GM19240 (cell line): ENCODE measurements around the gene R3HDM2.
"Not testable (repeated sequence)": the region's sequence is repeated elsewhere in the genome, so short reads cannot be mapped to it uniquely, and the experiment has no call there.

ENCODE experiments used
- DNase-seq: peaks from one replicate; pipeline ENCODE4 v3.0.0; 2011; ENCODE audit warnings: low spot score; ENCODE audit not compliant: insufficient read length

Gene R3HDM2

GRCh38 chr12:57330992-57331391, 99.9 kb downstream of the R3HDM2 start:
- DNase-seq, result no peak

DNA sequence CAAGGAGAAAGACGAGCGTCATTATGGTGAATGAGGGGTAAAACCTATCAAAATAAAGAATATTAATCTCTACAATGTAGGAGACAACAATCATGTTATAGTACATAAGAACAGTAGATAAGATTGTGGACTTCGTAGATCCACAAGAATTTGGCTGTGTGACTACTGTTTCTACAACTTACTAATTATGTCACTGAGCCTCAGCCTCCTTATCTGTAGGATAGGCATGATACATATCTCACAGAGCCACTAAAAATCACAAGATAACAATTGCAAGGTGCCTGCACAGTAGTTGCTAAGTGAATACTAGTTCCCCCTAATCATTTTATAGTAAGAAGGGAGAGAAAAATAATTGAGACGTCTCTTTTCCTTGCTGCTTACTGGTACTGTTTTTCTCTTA, 101.6 kb downstream of the R3HDM2 start:
- no peak for DNase-seq

- no peak for DNase-seq
Measured at GRCh38 chr12:57325395-57325794, 105.4 kb downstream of the R3HDM2 start.

GRCh38 chr12:57323416-57323815, 107.4 kb downstream of the R3HDM2 start:
- DNase-seq, result no peak

DNA sequence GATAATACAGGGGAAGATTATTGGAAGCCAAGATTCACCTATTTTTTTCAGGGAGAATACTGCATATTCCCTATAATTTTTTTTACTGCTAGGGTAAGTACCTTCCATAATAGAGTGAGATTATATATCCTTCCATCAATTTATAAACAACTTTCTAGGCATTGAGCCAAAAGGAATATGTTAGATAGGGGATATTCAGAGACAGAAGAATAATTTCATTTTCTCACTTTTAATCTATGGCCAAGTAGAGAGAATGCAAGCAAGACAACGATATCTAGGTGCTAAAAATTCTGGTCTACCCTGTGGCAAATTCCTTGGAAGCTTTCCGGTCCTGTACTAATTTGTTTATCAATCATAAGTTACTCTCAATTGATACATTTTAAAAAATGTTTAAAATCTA, 110.2 kb downstream of the R3HDM2 start:
- no peak for DNase-seq

GRCh38 chr12:57319678-57320469, 111.0 kb downstream of the R3HDM2 start:
- DNase-seq, result no peak

- DNase-seq, result no peak
Measured at GRCh38 chr12:57315681-57316080, 115.2 kb downstream of the R3HDM2 start.

DNA sequence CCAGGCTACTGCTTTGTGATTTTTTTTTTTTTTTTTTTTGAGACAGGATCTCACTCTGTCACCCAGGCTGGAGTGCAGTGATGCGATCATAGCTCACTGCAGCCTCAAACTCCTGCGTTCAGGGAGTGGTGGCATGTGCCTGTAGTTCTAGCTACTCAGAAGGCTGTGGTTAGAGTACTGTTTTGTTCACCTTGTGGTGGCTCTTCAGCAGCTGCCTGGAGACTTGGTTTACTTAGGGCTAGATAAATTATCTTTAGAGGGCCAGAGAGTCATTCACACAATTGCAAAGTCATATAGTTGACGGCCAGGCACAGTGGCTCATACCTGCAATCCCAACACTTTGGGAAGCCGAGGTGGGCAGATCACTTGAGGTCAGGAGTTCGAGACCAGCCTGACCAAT, 118.6 kb downstream of the R3HDM2 start:
- DNase-seq, result not testable (repeated sequence)

GRCh38 chr12:57309420-57309819, 121.4 kb downstream of the R3HDM2 start:
- no peak for DNase-seq

- no peak for DNase-seq
Measured at GRCh38 chr12:57300961-57301584, 129.8 kb downstream of the R3HDM2 start.

- no peak for DNase-seq
Measured at GRCh38 chr12:57299514-57300016, 131.3 kb downstream of the R3HDM2 start.

DNA sequence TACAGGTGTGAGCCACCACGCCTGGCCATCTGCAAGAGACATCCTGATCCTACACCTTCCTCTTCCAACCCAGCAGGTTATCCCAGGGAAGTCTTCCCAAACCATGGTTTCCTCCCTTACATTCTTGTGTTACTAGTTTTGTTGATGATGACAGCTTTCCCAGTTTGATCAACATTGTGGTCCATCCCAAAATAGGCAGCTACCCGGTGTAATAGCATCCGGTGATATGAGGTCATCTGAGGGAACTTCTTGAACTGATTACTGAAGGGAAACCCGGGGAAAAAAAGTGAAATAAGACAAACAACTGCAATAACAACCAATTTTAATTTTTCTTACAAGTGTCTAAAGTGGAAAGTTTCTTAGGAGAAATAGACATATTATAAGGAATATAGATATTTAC, 134.6 kb downstream of the R3HDM2 start:
- no peak for DNase-seq

DNA sequence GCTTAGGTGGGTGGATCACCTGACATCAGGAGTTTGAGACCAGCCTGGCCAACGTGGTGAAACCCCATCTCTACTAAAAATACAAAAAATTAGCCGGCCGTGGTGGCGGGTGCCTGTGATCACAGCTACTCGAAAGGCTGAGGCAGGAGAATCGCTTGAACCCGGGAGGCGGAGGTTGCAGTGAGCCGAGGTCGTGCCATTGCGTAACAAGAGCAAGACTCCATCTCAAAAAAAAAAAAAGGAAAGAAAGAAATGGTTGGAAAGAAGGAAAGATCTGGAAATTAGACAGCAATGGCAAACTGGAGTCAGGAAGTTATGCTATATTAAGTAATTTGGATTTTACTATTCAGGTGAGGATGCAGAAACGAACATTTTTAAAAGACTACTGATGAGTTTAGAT, 148.8 kb downstream of the R3HDM2 start:
- not testable (repeated sequence) for DNase-seq

DNA sequence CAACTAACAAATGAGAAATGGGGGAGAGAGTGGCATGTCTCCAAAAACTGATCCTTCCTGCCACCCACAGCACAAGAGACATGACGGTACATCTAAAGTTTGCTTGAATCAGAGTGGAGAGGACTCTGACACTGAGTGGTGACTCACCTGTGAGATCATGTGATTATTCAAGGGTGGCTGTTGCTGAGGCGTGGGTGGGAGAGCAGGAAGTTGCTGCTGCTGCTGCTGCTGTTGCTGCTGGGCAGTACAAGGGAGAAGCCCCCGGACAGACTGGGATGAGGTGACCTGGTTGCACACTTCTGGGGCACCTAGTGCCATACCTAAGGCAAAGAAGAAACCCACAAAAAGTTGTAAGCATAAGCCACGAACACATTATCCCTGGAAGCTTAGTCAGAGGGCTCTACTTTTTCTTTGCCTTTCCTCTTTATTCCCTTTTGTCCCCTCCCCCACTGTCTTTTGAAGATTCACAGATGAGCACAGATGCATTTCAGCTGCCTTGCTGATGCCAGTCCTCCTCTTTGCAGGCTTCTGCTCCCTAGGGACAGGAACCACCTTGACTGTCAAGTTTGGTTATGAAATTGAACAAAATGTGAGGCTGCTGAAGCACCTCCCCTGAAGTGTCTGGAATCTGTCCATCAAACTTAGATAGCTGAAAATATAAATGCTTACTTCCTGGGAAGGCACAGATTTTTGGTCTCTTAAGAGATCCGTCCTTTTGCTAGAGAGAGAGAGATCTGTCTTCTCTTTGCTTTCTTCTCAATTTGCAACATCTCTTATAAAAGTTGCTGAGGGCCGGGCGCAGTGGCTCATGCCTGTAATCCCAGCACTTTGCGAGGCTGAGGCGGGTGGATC, 150.4 kb downstream of the R3HDM2 start:
- DNase-seq, result peak; percentile 54

- no peak for DNase-seq
Measured at GRCh38 chr12:57278465-57279381, 152.1 kb downstream of the R3HDM2 start.

DNA sequence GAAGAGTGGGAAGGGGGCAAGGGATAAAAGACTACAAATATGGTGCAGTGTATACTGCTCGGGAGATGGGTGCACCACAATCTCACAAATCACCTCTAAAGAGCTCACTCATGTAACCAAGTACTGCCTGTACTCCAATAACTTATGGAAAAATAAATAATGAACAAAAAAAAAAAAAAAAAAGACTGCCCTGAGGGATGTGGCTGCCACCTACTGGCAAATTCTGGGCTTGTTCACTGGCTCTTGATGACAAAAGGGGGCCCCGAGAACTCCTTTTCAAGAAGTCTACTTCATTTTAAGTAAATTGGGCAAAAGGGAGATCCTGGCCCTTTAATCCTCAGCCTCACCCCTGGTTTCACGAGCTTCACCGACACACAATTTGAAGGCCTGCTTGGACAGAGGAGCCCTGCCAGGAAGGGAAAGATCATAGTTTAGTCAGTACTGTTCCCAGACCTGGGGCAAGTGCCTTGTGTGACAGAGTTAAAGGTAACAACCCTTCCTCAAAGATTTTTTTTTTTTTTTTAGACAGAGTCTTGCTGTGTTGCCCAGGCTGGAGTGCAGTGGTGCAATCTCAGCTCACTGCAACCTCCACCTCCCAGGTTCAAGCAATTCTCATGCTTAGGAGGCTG, 153.8 kb downstream of the R3HDM2 start:
- no peak for DNase-seq

DNA sequence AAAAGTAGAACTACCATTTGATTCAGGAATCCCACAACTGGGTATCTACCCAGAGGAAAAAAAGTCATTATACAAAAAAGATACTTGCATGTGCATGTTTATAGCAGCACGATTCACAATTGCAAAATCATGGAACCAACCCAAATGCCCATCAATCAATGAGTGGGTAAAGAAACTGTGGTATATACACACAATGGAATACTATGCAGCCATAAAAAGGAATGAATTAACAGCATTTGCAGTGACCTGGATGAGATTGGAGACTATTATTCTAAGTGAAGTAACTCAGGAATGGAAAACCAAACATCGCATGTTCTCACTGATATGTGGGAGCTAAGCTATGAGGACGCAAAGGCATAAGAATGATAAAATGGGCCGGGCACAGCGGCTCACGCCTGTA, 154.6 kb downstream of the R3HDM2 start:
- not testable (repeated sequence) for DNase-seq

DNA sequence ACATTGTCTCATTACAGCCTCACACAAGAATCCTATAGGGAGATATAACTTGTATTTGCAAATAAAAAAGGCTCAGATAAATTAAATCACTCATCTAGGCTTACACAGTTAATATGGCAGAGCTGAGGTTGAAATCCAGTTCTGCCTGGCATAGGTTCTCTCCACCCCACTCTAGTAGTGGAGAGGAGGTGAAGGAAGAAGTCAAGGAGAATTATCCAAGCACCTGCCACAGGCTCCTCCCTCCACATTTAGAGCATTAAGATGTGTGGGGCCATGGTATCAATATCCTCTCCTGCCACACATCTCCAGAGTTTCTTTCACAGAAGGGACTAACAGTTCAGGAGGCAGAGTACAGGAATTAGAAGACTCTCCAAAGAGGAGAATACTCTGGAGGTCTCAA, 157.3 kb downstream of the R3HDM2 start:
- no peak for DNase-seq

- DNase-seq, result no peak
Measured at GRCh38 chr12:57272337-57273151, 158.3 kb downstream of the R3HDM2 start.
